Peyer's patch (tissue), 4 donors: ENCODE measurements around the gene PTPN14. TPM values are rescaled to one million over a fixed set of nuclear protein-coding genes. Genes with fewer than 3 reads are reported as not detected.
A peak's percentile ranks its signal among the peaks of the same experiment; 100 is the strongest.

ENCODE experiments used
- DNase-seq, 3 donors: peaks; one replicate each; pipeline ENCODE4 v3.0.0-alpha.2; 2017 to 2019
- H3K27ac ChIP-seq, 4 donors: fragments of 200-600 bp; sonication (generic); one replicate each; pipeline ENCODE4 v1.5.1; 2016 to 2019
- H3K27me3 ChIP-seq, 2 donors: fragments of 200-600 bp; sonication (generic); one replicate each; pipeline ENCODE4 v1.5.1; 2019
- H3K36me3 ChIP-seq, 3 donors: fragments of 200-600 bp; sonication (generic); one replicate each; pipeline ENCODE4 v1.5.1; 2016 to 2019
- H3K4me1 ChIP-seq, 4 donors: fragments of 200-600 bp; sonication (generic); one replicate each; pipeline ENCODE4 v1.5.1; 2016 to 2019
- H3K4me3 ChIP-seq, 4 donors: fragments of 200-600 bp; sonication (generic); 1 replicate in 3 of 4; 2 replicates in 1 of 4; pipeline ENCODE4 v1.5.1; 2016 to 2019; ENCODE audit warnings: mild to moderate bottlenecking in 1 of 4
- H3K9me3 ChIP-seq, 4 donors: fragments of 200-600 bp; sonication (generic); one replicate each; pipeline ENCODE4 v1.5.1; 2016 to 2019; ENCODE audit warnings: mild to moderate bottlenecking in 1 of 4
- CTCF ChIP-seq, 6 experiments: fragments of 450-650 bp in 4 of 6; fragments of 200-600 bp in 2 of 6; sonication (generic) in 1 of 6; IDR thresholded peaks; one replicate each; pipeline ENCODE4 v1.5.1; 2017 to 2019; ENCODE audit warnings: antibody characterized with exemption in 6 of 6, mild to moderate bottlenecking in 3 of 6, moderate library complexity in 1 of 6
- POLR2A ChIP-seq, 2 donors: fragments of 450-650 bp; IDR thresholded peaks; one replicate each; pipeline ENCODE4 v1.5.1; 2017; ENCODE audit warnings: antibody characterized with exemption in 2 of 2, mild to moderate bottlenecking in 2 of 2, moderate library complexity in 2 of 2
- total RNA-seq, 4 donors: library from RNA; depleted of rRNA; stranded (reverse); fragments of >200 nt; gene quantifications; one replicate each; pipeline ENCODE4 v1.1.0, GENCODE V29; 2016

Gene PTPN14
- total RNA-seq, 4 donors from 2014 or later: 1.9 to 6.6 (median 4.2) TPM

- no peaks in the 10 kb centered on the region for H3K36me3 ChIP-seq
- no peak for DNase-seq
- no peaks in the 10 kb centered on the region for H3K9me3 ChIP-seq
- no peak overlapping the region for H3K4me3 ChIP-seq
- no peaks in the 10 kb centered on the region for H3K27me3 ChIP-seq
- TF ChIP-seq POLR2A (IDR thresholded peaks at IDR 0.05) (no peak), CTCF (IDR thresholded peaks at IDR 0.05) (no peak)
- H3K27ac ChIP-seq: no peak overlapping the region
- H3K4me1 ChIP-seq: no peaks in the 10 kb centered on the region
These were observed 102.0 kb downstream of the PTPN14 start for GRCh38 chr1:214449371-214449770.

GRCh38 chr1:214448536-214448935 lies 102.9 kb downstream of the PTPN14 start:
- H3K9me3 ChIP-seq: no peaks in the 10 kb centered on the region
- H3K27me3 ChIP-seq: no peaks in the 10 kb centered on the region
- no peak overlapping the region for H3K4me3 ChIP-seq
- no peaks in the 10 kb centered on the region for H3K36me3 ChIP-seq
- TF ChIP-seq POLR2A (IDR thresholded peaks at IDR 0.05) (no peak), CTCF (IDR thresholded peaks at IDR 0.05) (no peak)
- no peaks in the 10 kb centered on the region for H3K4me1 ChIP-seq
- no peak overlapping the region for H3K27ac ChIP-seq
- DNase-seq: no peak

GRCh38 chr1:214447557-214447871 lies 103.9 kb downstream of the PTPN14 start:
- Histone ChIP-seq H3K27me3 (no peaks in the 10 kb centered on the region), H3K27ac (no peak overlapping the region), H3K4me3 (no peak overlapping the region), H3K9me3 (no peaks in the 10 kb centered on the region), H3K4me1 (no peaks in the 10 kb centered on the region), H3K36me3 (no peaks in the 10 kb centered on the region)
- no peak for DNase-seq
- TF ChIP-seq CTCF (IDR thresholded peaks at IDR 0.05) (no peak), POLR2A (IDR thresholded peaks at IDR 0.05) (no peak)

GRCh38 chr1:214446772-214447556 lies 104.4 kb downstream of the PTPN14 start:
- Histone ChIP-seq H3K4me3 (no peak overlapping the region), H3K4me1 (no peaks in the 10 kb centered on the region), H3K27ac (peak overlapping the region in 1 of 4 donors; percentile 30), H3K9me3 (no peaks in the 10 kb centered on the region), H3K27me3 (no peaks in the 10 kb centered on the region), H3K36me3 (no peaks in the 10 kb centered on the region)
- no peak for TF ChIP-seq POLR2A (IDR thresholded peaks at IDR 0.05)
- TF ChIP-seq CTCF (IDR thresholded peaks at IDR 0.05): no peak
- no peak for DNase-seq

- no peak for TF ChIP-seq CTCF (IDR thresholded peaks at IDR 0.05)
- TF ChIP-seq POLR2A (IDR thresholded peaks at IDR 0.05): no peak
- Histone ChIP-seq H3K27me3 (no peaks in the 10 kb centered on the region), H3K9me3 (no peaks in the 10 kb centered on the region), H3K36me3 (no peaks in the 10 kb centered on the region), H3K27ac (peak overlapping the region in 1 of 4 donors; percentile 30), H3K4me3 (no peak overlapping the region), H3K4me1 (no peaks in the 10 kb centered on the region)
- no peak for DNase-seq
These were observed 105.4 kb downstream of the PTPN14 start for GRCh38 chr1:214445831-214446614.
